Subcutaneous adipose tissue (tissue), 4 donors: Measurements from ENCODE around the gene PRDM16. TPM values are rescaled to one million over a fixed set of nuclear protein-coding genes. Genes with fewer than 3 reads are reported as not detected.

Experiments used
- total RNA-seq, 4 donors: library from RNA; depleted of rRNA; stranded (reverse); fragments of >200 nt; gene quantifications; one replicate each; pipeline ENCODE4 v1.1.0, GENCODE V29; 2016
- TF ChIP-seq, protein P1 (sequence below): fragments of 450-650 bp; IDR thresholded peaks from one replicate; pipeline ENCODE4 v1.5.1; 2016; ENCODE audit warnings: low read depth, mild to moderate bottlenecking, control low read depth, antibody characterized with exemption, moderate library complexity

PRDM16 gene
- total RNA-seq, 4 donors from 2014 or later: 0.82 to 1.7 (median 1.1) TPM

GRCh38 chr1:3134381-3135072, 65.5 kb downstream of the PRDM16 start:
- TF ChIP-seq, protein P1, sequence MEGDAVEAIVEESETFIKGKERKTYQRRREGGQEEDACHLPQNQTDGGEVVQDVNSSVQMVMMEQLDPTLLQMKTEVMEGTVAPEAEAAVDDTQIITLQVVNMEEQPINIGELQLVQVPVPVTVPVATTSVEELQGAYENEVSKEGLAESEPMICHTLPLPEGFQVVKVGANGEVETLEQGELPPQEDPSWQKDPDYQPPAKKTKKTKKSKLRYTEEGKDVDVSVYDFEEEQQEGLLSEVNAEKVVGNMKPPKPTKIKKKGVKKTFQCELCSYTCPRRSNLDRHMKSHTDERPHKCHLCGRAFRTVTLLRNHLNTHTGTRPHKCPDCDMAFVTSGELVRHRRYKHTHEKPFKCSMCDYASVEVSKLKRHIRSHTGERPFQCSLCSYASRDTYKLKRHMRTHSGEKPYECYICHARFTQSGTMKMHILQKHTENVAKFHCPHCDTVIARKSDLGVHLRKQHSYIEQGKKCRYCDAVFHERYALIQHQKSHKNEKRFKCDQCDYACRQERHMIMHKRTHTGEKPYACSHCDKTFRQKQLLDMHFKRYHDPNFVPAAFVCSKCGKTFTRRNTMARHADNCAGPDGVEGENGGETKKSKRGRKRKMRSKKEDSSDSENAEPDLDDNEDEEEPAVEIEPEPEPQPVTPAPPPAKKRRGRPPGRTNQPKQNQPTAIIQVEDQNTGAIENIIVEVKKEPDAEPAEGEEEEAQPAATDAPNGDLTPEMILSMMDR: no peak

GRCh38 chr1:3135073-3135702, 66.2 kb downstream of the PRDM16 start:
- TF ChIP-seq, protein P1: no peak

DNA sequence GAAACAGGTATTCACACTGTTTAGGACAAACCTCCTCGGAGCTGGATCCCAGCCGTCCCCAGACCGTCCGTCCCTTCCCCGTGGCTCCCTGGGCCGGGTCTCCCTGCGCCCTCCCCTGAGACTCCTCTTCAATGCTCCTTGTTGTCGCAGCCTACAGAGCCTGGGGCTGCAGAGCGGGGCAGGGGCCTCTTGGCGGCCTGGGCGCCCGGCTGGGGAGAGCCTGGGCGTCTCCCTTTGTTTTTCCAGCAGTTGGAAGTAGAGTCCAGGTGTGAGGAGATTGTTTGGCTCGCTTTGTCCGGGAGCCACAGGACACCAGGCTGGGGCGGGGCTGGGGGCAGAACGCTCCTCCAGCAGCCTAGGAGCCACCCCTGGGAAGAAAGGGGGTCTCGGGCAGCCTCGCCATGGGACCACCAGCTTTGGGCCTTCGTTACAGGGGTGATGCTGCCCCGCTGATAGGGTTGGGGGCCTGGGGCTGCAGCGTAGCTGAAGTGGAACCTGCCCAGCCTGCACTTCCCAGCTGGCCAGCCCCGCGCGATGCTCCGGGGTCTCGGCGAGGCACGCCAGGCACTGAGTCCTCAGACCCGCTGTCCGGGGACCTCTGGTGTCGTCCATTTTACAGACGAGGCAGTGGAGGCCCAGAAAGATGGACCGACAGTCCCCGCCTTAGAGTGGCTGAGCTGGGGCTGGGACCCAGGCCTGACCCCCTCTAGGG, 66.9 kb downstream of the PRDM16 start:
- TF ChIP-seq, protein P1: no peak

DNA sequence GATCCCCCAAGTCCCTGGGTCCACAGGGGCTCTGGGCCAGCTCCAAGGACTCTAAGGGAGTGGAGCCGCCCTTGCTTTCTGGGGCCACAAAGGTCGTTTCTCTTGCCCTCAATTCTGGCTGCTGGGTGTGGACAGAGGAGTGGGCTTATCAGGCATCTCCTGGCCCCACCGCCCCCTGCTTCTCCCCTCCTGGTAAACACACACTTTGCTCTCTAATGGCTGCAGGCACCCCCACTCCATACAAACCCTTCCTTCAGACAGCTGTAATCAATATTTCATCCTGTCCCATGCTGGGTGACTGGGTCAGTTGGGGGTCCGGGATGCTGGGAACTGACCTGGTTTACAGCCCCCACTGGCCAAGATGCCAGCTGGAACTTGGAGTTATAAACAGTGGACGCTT, 67.5 kb downstream of the PRDM16 start:
- TF ChIP-seq, protein P1: no peak

- TF ChIP-seq, protein P1: no peak
These were observed 68.4 kb downstream of the PRDM16 start for GRCh38 chr1:3137111-3138100.

GRCh38 chr1:3138623-3139151, 69.7 kb downstream of the PRDM16 start:
- TF ChIP-seq, protein P1: no peak
